B cell (primary cell): ENCODE measurements around the gene HRC. TPM values are rescaled to one million over a fixed set of nuclear protein-coding genes. Genes with fewer than 3 reads are reported as not detected.

ENCODE experiments used
- ATAC-seq: fragments of 200-7000 bp; cut with Tn5 transposase; one replicate; pipeline ENCODE4 v1.10.0; 2021; ENCODE audit warnings: low read depth, mild to moderate bottlenecking, moderate number of reproducible peaks, moderate library complexity
- CTCF ChIA-PET: fragments of 350-600 bp; sonication (Branson Sonifier 250); formaldehyde crosslinking; loops from one replicate; lab custom pipeline; 2021; ENCODE audit warnings: antibody characterized with exemption, inconsistent platforms; lab: Charles Lee
- POLR2A ChIA-PET: fragments of 350-600 bp; sonication (Branson Sonifier 250); formaldehyde crosslinking; loops from one replicate; lab custom pipeline; 2021; ENCODE audit warnings: antibody characterized with exemption; lab: Charles Lee
- DNase-seq: peaks from one replicate; pipeline ENCODE4 v3.0.0; 2013
- H2AFZ ChIP-seq: 2 replicates; pipeline ENCODE4 v1.6.1; 2012; ENCODE audit warnings: mild to moderate bottlenecking, low read depth, low read length; ENCODE audit not compliant: insufficient read depth, poor library complexity, severe bottlenecking
- H3K27ac ChIP-seq, 2 donors: 1 replicate in 1 of 2; 2 replicates in 1 of 2; pipeline ENCODE4 v1.5.1; 2012 to 2013; ENCODE audit warnings: low read length in 2 of 2, mild to moderate bottlenecking in 2 of 2, moderate library complexity in 1 of 2
- H3K27me3 ChIP-seq, 4 experiments: fragments of 200-600 bp in 1 of 4; sonication (generic) in 1 of 4; replicated peaks in 1 of 4; 1 replicate in 2 of 4; 2 replicates in 2 of 4; pipeline versions ENCODE4 v1.6.1 to v1.7.0; 2013 to 2016; ENCODE audit warnings: low read length in 3 of 4, mild to moderate bottlenecking in 2 of 4, mixed read lengths in 1 of 4, moderate library complexity in 1 of 4; ENCODE audit not compliant: insufficient read depth in 4 of 4, control insufficient read depth in 3 of 4; ENCODE audit errors: control extremely low read depth in 1 of 4
- H3K36me3 ChIP-seq, 2 experiments: replicated peaks in 1 of 2; 1 replicate in 1 of 2; 2 replicates in 1 of 2; pipeline versions ENCODE4 v1.6.1 to v1.7.1; 2013; ENCODE audit warnings: low read length in 1 of 2; ENCODE audit not compliant: insufficient read depth in 2 of 2, control insufficient read depth in 1 of 2; ENCODE audit errors: control extremely low read depth in 1 of 2, extremely low read depth in 1 of 2
- H3K4me1 ChIP-seq, 2 donors: fragments of 200-600 bp in 1 of 2; sonication (generic) in 1 of 2; 1 replicate in 1 of 2; 2 replicates in 1 of 2; pipeline versions ENCODE4 v1.5.1 to v1.6.1; 2013 to 2017; ENCODE audit warnings: low read length in 2 of 2; ENCODE audit not compliant: control insufficient read depth in 2 of 2, insufficient read depth in 2 of 2
- H3K4me2 ChIP-seq: replicated peaks from 2 replicates; pipeline ENCODE3; 2012; ENCODE audit warnings: mild to moderate bottlenecking, low read depth, low read length; ENCODE audit not compliant: poor library complexity, severe bottlenecking
- H3K4me3 ChIP-seq, 5 experiments: fragments of 200-600 bp in 1 of 5; sonication (generic) in 1 of 5; 1 replicate in 3 of 5; 2 replicates in 2 of 5; pipeline versions ENCODE4 v1.5.1 to v1.7.0; 2011 to 2016; ENCODE audit warnings: low read length in 4 of 5, mild to moderate bottlenecking in 4 of 5, low read depth in 2 of 5, control low read depth in 1 of 5, moderate library complexity in 1 of 5; ENCODE audit not compliant: insufficient read depth in 1 of 5; ENCODE audit errors: control extremely low read depth in 1 of 5, extremely low read depth in 1 of 5
- H3K79me2 ChIP-seq: fragments of 200-600 bp; sonication (generic); one replicate; pipeline ENCODE4 v1.6.0; 2016; ENCODE audit warnings: low read length; ENCODE audit not compliant: control insufficient read depth, insufficient read depth
- H3K9ac ChIP-seq: fragments of 200-600 bp; sonication (generic); 2 replicates; pipeline ENCODE4 v1.6.1; 2017; ENCODE audit warnings: mild to moderate bottlenecking, low read length, moderate library complexity
- H3K9me3 ChIP-seq, 3 donors: one replicate each; pipeline versions ENCODE4 v1.6.1 to v1.7.1; 2013; ENCODE audit warnings: low read length in 2 of 3; ENCODE audit not compliant: control insufficient read depth in 2 of 3, insufficient read depth in 1 of 3; ENCODE audit errors: control extremely low read depth in 1 of 3
- H4K20me1 ChIP-seq: 2 replicates; pipeline ENCODE4 v1.6.0; 2012; ENCODE audit warnings: mild to moderate bottlenecking, low read length; ENCODE audit not compliant: insufficient read depth, control insufficient read depth, poor library complexity, severe bottlenecking
- H3K27ac Mint-ChIP-seq: one replicate; pipeline ENCODE4 v1.8.0; 2021; ENCODE audit warnings: mixed read lengths
- H3K27me3 Mint-ChIP-seq: one replicate; pipeline ENCODE4 v1.8.0; 2021; ENCODE audit warnings: mixed read lengths
- H3K4me1 Mint-ChIP-seq: one replicate; pipeline ENCODE4 v1.8.0; 2021; ENCODE audit warnings: mixed read lengths
- H3K4me3 Mint-ChIP-seq: one replicate; pipeline ENCODE4 v1.8.0; 2021; ENCODE audit warnings: mixed read lengths
- H3K9me3 Mint-ChIP-seq: one replicate; pipeline ENCODE4 v1.8.0; 2022; ENCODE audit warnings: mixed read lengths; ENCODE audit not compliant: insufficient read depth
- CTCF ChIP-seq: fragments of 200-600 bp; IDR thresholded peaks from one replicate; pipeline ENCODE4 v1.8.0; 2022; ENCODE audit warnings: antibody characterized with exemption, mild to moderate bottlenecking
- EZH2 ChIP-seq: IDR thresholded peaks from 2 replicates; pipeline ENCODE4 v1.6.1; 2012; ENCODE audit warnings: borderline replicate concordance, low read depth, mild to moderate bottlenecking, moderate library complexity, low read length; ENCODE audit not compliant: insufficient read depth, poor library complexity, severe bottlenecking
- WGBS: methylation state at CpG from one replicate; pipeline ENCODE4 v1.1.5; 2013; ENCODE audit warnings: missing lambda C conversion rate; ENCODE audit not compliant: insufficient coverage; 5-methylcytosine and 5-hydroxymethylcytosine counted together
- intact Hi-C: fragments of 100-400 bp; cut with micrococcal nuclease; formaldehyde crosslinking; loops from one replicate; pipeline ENCODE4 v1.10.0; 2022
- polyA plus RNA-seq: library from polyadenylated mRNA; depleted of rRNA; stranded (reverse); fragments of >200 nt; gene quantifications from 2 replicates; pipeline ENCODE4 v1.2.3, GENCODE V29; 2012
- total RNA-seq, 2 donors: library from RNA; stranded (reverse); fragments of 120-200 nt in 1 of 2; gene quantifications; 1 replicate in 1 of 2; 2 replicates in 1 of 2; pipeline versions ENCODE4 v1.2.3 to v1.2.4, GENCODE V29; 2013 to 2022

HRC gene
- total and polyA plus RNA-seq, 2 donors (not counting 1 experiment from before 2014, with no cell fraction given), result not detected

GRCh38 chr19:49151267-49152118 is 3.7 kb downstream of the HRC start:
- peak; percentile 7 for ATAC-seq
- POLR2A ChIA-PET, result interaction anchor here (0.6 to 1.1 kb wide), 3 partner anchors 34 to 502 kb away, joined by 3 to 8 read pairs (median 5); no protein-coding TSS in a partner anchor

More at GRCh38 chr19:49151267-49152118, 3.7 kb downstream of the HRC start:
- peak overlapping the region; percentile 89 for H3K4me3 Mint-ChIP-seq
- 12% methylated on average over 32 of the region's 45 CpGs for WGBS
- DNase-seq, result peak; percentile 65
- peaks cover 63% of the 10 kb centered on the region for H3K27me3 Mint-ChIP-seq
- H3K27ac Mint-ChIP-seq, result no peak overlapping the region
- peaks cover 0 to 73% (median 32%) of the 10 kb centered on the region in 4 experiments for H3K27me3 ChIP-seq
- H3K36me3 ChIP-seq, result no peaks in the 10 kb centered on the region
- CTCF ChIA-PET, result interaction anchor here (0.7 to 1.7 kb wide), 4 partner anchors 37 to 189 kb away, joined by 3 to 4 read pairs (median 4); partner anchors contain the start of gene LIN7B
- H3K4me3 ChIP-seq, result peak overlapping the region in 1 of 5 experiments; percentile 76
- H3K4me1 Mint-ChIP-seq, result peaks cover 38% of the 10 kb centered on the region
- peaks cover 36 to 39% of the 10 kb centered on the region in 2 donors for H3K4me1 ChIP-seq
- H3K27ac ChIP-seq, result no peak overlapping the region
- TF ChIP-seq EZH2, result no peak
- TF ChIP-seq CTCF, result no peak
- no peaks in the 10 kb centered on the region for H3K79me2 ChIP-seq
- H4K20me1 ChIP-seq, result no peaks in the 10 kb centered on the region
- peak overlapping the region; percentile 78 for H3K9ac ChIP-seq
- H3K4me2 ChIP-seq, result peak overlapping the region; percentile 97
- no peaks in the 10 kb centered on the region for H3K9me3 Mint-ChIP-seq
- H3K9me3 ChIP-seq, result peaks cover 0 to 58% (median 7%) of the 10 kb centered on the region in 3 donors
- intact Hi-C loops, result no loop called here
- peak overlapping the region; percentile 74 for H2AFZ ChIP-seq
